Hepatocyte (in vitro differentiated cells): Measurements from ENCODE around the gene CDC20.

Source experiments
- EZH2 ChIP-seq: fragments of 200-600 bp; sonication (generic); IDR thresholded peaks from 2 replicates; pipeline ENCODE4 v1.6.1; 2016; ENCODE audit warnings: antibody characterized with exemption, mild to moderate bottlenecking, borderline replicate concordance
- EZH2phosphoT487 ChIP-seq: fragments of 200-600 bp; sonication (generic); IDR thresholded peaks from one replicate; pipeline ENCODE4 v1.6.1; 2018; ENCODE audit warnings: antibody characterized with exemption, mild to moderate bottlenecking, low read depth, moderate library complexity; ENCODE audit not compliant: unreplicated experiment, severe bottlenecking
- TF ChIP-seq, protein P1 (sequence below): fragments of 200-600 bp; sonication (generic); IDR thresholded peaks from 2 replicates; pipeline ENCODE4 v1.5.1; 2016; ENCODE audit warnings: antibody characterized with exemption, mild to moderate bottlenecking; ENCODE audit not compliant: poor library complexity

DNA sequence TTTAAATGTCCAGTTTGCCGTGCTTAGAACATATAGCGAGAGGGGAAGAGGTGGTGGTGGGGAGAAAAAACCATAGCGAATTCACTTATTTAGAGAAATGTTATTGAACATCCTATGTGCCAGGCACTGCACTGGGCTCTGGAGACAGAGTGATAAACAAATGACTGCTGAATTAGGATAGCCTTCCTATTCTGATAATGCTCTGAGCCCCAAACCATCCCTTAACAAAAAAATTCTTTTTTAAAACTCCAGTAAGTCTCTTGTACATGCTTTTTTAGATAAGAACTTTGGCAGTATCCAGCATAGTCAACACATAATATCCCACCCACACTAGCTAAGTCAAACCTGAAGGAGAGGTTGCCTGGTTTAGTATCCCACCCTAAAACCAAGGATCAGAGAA, 39.4 kb downstream of the CDC20 start:
- TF ChIP-seq, protein P1, sequence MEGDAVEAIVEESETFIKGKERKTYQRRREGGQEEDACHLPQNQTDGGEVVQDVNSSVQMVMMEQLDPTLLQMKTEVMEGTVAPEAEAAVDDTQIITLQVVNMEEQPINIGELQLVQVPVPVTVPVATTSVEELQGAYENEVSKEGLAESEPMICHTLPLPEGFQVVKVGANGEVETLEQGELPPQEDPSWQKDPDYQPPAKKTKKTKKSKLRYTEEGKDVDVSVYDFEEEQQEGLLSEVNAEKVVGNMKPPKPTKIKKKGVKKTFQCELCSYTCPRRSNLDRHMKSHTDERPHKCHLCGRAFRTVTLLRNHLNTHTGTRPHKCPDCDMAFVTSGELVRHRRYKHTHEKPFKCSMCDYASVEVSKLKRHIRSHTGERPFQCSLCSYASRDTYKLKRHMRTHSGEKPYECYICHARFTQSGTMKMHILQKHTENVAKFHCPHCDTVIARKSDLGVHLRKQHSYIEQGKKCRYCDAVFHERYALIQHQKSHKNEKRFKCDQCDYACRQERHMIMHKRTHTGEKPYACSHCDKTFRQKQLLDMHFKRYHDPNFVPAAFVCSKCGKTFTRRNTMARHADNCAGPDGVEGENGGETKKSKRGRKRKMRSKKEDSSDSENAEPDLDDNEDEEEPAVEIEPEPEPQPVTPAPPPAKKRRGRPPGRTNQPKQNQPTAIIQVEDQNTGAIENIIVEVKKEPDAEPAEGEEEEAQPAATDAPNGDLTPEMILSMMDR, result no peak
- TF ChIP-seq EZH2 (no peak), EZH2phosphoT487 (no peak)
